Measurements from ENCODE around the gene KIF6.

DNA sequence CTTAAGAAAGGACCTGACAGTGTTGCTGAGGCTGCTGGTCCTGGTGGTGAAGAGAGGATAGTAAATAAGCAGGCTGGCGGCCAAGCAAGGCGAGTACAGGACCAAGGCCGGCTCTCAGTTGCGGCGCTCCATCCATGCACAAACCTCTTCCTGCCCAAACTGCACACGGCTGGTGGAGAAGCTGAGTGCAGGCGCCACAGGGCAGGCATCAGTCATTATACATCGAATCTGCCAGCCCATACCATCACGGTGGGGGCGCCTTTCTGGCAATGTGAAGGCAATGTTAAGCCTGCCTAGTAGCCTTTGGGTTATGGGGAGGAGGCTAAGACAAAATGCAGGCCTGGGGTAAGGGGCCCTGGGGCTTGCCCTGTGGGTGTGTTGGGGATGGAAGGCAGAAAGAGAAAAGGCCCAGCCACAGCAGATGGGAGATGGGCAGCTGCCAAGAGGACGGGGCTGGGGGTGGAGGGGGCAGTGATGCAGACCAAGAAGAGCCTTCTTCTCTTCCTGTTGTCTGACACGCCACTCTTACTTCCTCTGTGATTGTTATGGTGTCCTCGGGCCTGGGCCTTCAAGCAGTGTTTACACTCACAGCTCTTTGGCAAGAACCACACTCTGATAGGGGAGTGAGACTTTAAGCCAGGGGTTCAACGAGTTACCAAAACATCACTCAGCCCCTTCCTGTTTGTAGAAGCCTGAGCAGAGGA, 382.4 kb downstream of the KIF6 start:
- TF ChIP-seq GATA2 (IDR thresholded peaks at IDR 0.05; ENCODE audit: low read depth, low read length) (no peak), GATA3 (IDR thresholded peaks at IDR 0.05; ENCODE audit: low read depth, low read length) (no peak)

Data from SH-SY5Y (cell line).